ENCODE measurements around the gene RBM4. TPM values are rescaled to one million over a fixed set of nuclear protein-coding genes. Genes with fewer than 3 reads are reported as not detected.

The RBM4 gene
- total and polyA plus RNA-seq, 2 of the 13 experiments (the other 11 are each of a cell fraction or from before 2014, with no cell fraction given): 126 to 136 TPM

DNA sequence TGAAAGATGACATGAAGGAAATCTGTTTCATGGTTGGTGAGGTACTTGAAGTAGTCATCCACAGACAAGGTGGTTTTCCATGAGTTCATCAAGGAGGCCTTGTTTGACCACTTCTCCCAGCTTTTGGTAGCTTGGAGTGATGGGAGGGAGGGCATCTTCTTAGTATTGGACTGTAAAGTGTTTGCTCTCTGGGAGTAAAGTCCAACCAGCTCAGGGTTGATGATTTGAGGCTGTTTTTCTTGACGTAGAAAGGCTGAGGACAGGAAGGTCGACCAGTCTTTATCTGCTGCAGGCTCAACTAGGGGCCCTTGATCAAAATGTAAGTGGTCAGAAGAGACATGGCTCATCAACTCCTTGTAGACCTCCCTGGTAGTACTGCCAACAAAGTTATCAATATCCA, 47.3 kb upstream of the RBM4 start:
- POLR2A ChIA-PET: interaction anchor here (0.6 to 5.1 kb wide), 10 partner anchors 12 to 648 kb away, joined by 3 to 72 read pairs (median 12); partner anchors contain the start of genes RBM14, RBM4 and RBM4B
- Histone ChIP-seq H3K27me3 (ENCODE audit: control insufficient read depth in 1 of 2, insufficient read depth in 2 of 2, low read length in 2 of 2) (no peaks in the 10 kb centered on the region; a peak in 1 of 5 replicates), H3K36me3 (replicated peaks in 1 of 2; ENCODE audit: control insufficient read depth in 1 of 2, insufficient read depth in 2 of 2, low read length in 2 of 2) (no peaks in the 10 kb centered on the region), H3K79me2 (ENCODE audit: insufficient read depth, low read length) (peaks cover 12% of the 10 kb centered on the region), H3K4me3 (replicated peaks in 1 of 3; ENCODE audit: insufficient read depth in 1 of 3, low read depth in 2 of 3, low read length in 3 of 3) (peak overlapping the region in 1 of 3 experiments; percentile 31; a peak in 1 of 6 replicates), H3K4me1 (ENCODE audit: insufficient read depth, low read length) (peaks cover 69% of the 10 kb centered on the region), H3K27ac (ENCODE audit: extremely low read length, insufficient read depth, low read length) (peak overlapping the region; percentile 78), H3K9me3 (ENCODE audit: low read length) (no peaks in the 10 kb centered on the region), H2AFZ (ENCODE audit: low read length) (no peak overlapping the region), H3K4me2 (ENCODE audit: low read depth, low read length) (peak overlapping the region; percentile 100), H4K20me1 (ENCODE audit: insufficient read depth, low read length) (no peaks in the 10 kb centered on the region), H3K9ac (ENCODE audit: insufficient read depth, low read depth, low read length) (0 out of 2 replicates have a peak overlapping the region, but pooled peaks have one; percentile 85)
- CTCF ChIA-PET (ENCODE audit: low intra/inter-chr PET ratio, low total read pairs): no interaction called here
- in situ Hi-C loops (cut with HindIII; ENCODE audit: extremely low pct_ligation_motif_present, low pct_unique_long_range_greater_than_20kb): no loop called here
- ATAC-seq (no peak), DNase-seq (ENCODE audit: low spot score) (peak; percentile 58), FAIRE-seq (no peak)
- BruUV-seq (replicated peaks): TSS peak; percentile 49
- intact Hi-C loops (cut with micrococcal nuclease; ENCODE audit: unreplicated experiment): loop anchor here (5.0 kb wide), 1 partner anchor 86 kb away; the partner anchor contains the start of gene RBM4B
- WGBS (ENCODE audit: low lambda C conversion rate): 0% methylated on average over 2 of the region's 2 CpGs
- TF ChIP-seq ARID5B (CRISPR knock-in tag; IDR thresholded peaks at IDR 0.05) (peak; percentile 59), SIX1 (CRISPR knock-in tag; IDR thresholded peaks at IDR 0.05; ENCODE audit: borderline replicate concordance) (no peak), ZNF556 (CRISPR knock-in tag; IDR thresholded peaks at IDR 0.05; ENCODE audit: borderline replicate concordance) (no peak), JUND (CRISPR knock-in tag; IDR thresholded peaks at IDR 0.05) (no peak), SMAD1 (CRISPR knock-in tag; IDR thresholded peaks at IDR 0.05; ENCODE audit: borderline replicate concordance, low read depth) (no peak), NFYC (CRISPR knock-in tag; IDR thresholded peaks at IDR 0.05) (no peak), ZNF432 (CRISPR knock-in tag; IDR thresholded peaks at IDR 0.05; ENCODE audit: borderline replicate concordance) (no peak), ZNF543 (CRISPR knock-in tag; IDR thresholded peaks at IDR 0.05) (no peak), RFX3 (CRISPR knock-in tag; IDR thresholded peaks at IDR 0.05) (no peak), CBFB (CRISPR knock-in tag; IDR thresholded peaks at IDR 0.05) (no peak), ZSCAN30 (CRISPR knock-in tag; IDR thresholded peaks at IDR 0.05) (no peak), ZNF101 (CRISPR knock-in tag; IDR thresholded peaks at IDR 0.05; ENCODE audit: borderline replicate concordance, low read depth) (no peak), SOX13 (IDR thresholded peaks at IDR 0.05) (no peak), SOX13 (CRISPR knock-in tag; conservative IDR thresholded peaks at IDR 0.05 in 1 of 2, IDR thresholded peaks at IDR 0.05 in 1 of 2) (peak in 1 of 2 experiments; percentile 34; a peak in 1 of 4 replicates), ZNF644 (CRISPR knock-in tag; IDR thresholded peaks at IDR 0.05; ENCODE audit: low read depth) (peak; percentile 36; the same call in 1 of the 2 replicates), THAP11 (CRISPR knock-in tag; IDR thresholded peaks at IDR 0.05) (no peak)
- TF ChIP-seq, protein P1, sequence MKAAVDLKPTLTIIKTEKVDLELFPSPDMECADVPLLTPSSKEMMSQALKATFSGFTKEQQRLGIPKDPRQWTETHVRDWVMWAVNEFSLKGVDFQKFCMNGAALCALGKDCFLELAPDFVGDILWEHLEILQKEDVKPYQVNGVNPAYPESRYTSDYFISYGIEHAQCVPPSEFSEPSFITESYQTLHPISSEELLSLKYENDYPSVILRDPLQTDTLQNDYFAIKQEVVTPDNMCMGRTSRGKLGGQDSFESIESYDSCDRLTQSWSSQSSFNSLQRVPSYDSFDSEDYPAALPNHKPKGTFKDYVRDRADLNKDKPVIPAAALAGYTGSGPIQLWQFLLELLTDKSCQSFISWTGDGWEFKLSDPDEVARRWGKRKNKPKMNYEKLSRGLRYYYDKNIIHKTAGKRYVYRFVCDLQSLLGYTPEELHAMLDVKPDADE (CRISPR knock-in tag; IDR thresholded peaks at IDR 0.05): no peak
- TF ChIP-seq, protein P2, sequence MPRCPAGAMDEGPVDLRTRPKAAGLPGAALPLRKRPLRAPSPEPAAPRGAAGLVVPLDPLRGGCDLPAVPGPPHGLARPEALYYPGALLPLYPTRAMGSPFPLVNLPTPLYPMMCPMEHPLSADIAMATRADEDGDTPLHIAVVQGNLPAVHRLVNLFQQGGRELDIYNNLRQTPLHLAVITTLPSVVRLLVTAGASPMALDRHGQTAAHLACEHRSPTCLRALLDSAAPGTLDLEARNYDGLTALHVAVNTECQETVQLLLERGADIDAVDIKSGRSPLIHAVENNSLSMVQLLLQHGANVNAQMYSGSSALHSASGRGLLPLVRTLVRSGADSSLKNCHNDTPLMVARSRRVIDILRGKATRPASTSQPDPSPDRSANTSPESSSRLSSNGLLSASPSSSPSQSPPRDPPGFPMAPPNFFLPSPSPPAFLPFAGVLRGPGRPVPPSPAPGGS (CRISPR knock-in tag; IDR thresholded peaks at IDR 0.05): no peak
- TF ChIP-seq, protein P3, sequence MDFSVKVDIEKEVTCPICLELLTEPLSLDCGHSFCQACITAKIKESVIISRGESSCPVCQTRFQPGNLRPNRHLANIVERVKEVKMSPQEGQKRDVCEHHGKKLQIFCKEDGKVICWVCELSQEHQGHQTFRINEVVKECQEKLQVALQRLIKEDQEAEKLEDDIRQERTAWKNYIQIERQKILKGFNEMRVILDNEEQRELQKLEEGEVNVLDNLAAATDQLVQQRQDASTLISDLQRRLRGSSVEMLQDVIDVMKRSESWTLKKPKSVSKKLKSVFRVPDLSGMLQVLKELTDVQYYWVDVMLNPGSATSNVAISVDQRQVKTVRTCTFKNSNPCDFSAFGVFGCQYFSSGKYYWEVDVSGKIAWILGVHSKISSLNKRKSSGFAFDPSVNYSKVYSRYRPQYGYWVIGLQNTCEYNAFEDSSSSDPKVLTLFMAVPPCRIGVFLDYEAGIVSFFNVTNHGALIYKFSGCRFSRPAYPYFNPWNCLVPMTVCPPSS (IDR thresholded peaks at IDR 0.05): no peak

All from HepG2 (cell line).